Gastrocnemius medialis (tissue), 4 donors: Measurements from ENCODE around the gene SERPINB6. TPM values are rescaled to one million over a fixed set of nuclear protein-coding genes. Genes with fewer than 3 reads are reported as not detected.

ENCODE experiments used
- total RNA-seq, 4 donors: library from RNA; depleted of rRNA; stranded (reverse); fragments of >200 nt; gene quantifications; one replicate each; pipeline versions ENCODE4 v1.1.0 to v1.2.3, GENCODE V29; 2016

The SERPINB6 gene
- total RNA-seq, 4 donors from 2014 or later, result 114 to 260 (median 189) TPM

Other genes starting within 250 kb of the SERPINB6 start
- gene MYLK4, start 220.6 kb downstream of the SERPINB6 start, total RNA-seq, result 10 to 100 TPM in 3 of 4 donors, 1 to 10 TPM in 1; 2.4 to 46.7 (median 26.9) TPM
- gene WRNIP1, start 206.2 kb downstream of the SERPINB6 start, total RNA-seq, result 10 to 100 TPM; 51.9 to 66.0 (median 57.3) TPM
- 10 to 100 TPM; 14.0 to 29.9 (median 24.9) TPM for gene SERPINB1, start 129.7 kb downstream of the SERPINB6 start, total RNA-seq
- 1 to 10 TPM; 1.0 to 2.1 (median 1.6) TPM for gene SERPINB9, start 68.3 kb downstream of the SERPINB6 start, total RNA-seq
- 10 to 100 TPM; 46.7 to 94.5 (median 60.3) TPM for gene NQO2, start 28.3 kb upstream of the SERPINB6 start, total RNA-seq
- 10 to 100 TPM in 2 of 4 donors, 1 to 10 TPM in 2; 8.6 to 12.0 (median 10.3) TPM for gene RIPK1, start 96.9 kb upstream of the SERPINB6 start, total RNA-seq
- gene BPHL, start 147.1 kb upstream of the SERPINB6 start, total RNA-seq, result 1 to 10 TPM; 4.7 to 8.7 (median 5.8) TPM
- gene TUBB2A, start 186.0 kb upstream of the SERPINB6 start, total RNA-seq, result 10 to 100 TPM; 18.9 to 53.1 (median 27.0) TPM